Measurements from ENCODE around the gene KCTD11. TPM values are rescaled to one million over a fixed set of nuclear protein-coding genes. Genes with fewer than 3 reads are reported as not detected.

The KCTD11 gene
- polyA plus RNA-seq (2013, experiment 1 of 2) = 6.9 TPM
- polyA plus RNA-seq (2013, experiment 2 of 2) = 6.6 TPM

DNA sequence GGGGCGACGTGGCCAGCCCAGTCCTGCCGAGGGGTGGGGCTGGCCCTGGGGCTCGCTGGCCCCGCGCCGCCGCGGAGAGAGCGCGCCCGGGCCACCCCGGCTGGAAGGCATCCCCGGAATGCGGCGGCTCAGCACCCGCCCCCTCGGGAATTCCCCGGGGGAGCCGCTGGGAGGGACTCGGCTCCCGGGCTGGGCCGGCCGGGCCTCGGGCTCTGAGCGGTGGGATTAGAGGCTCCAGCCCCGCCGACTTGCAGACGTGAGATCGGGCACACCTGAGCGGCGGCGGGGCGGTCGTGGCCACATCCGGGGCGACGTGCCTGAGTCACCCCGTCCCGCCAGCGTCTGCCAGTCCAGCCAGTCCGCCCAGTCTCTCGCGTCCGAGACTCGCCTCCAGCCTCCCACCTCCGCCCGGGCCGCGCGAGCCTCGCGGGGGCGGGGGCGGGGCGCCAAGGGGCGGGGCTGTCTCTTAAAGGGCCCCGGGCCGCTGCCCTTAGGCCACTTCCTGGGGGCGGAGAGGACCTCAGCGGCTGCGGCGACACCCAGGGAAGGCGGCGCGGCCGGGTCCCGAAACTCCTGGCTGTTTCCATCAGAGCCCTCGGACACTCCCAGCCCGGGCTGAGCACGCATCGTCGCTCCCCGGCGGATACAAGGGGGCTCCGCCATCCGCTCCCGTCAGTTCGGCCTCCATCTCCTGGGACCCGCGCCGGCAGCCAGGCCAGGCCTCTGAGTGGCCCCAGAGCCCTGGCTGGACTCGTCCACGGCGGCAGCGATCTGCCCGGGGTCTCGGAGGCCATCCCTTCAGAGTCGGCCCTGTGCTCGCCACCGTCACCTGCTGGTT, at the start of gene KCTD11:
TSS of gene KCTD11 (plus strand) at position 498 of the 838 bp plus-strand sequence.
- WGBS, 2 donors (ENCODE audit: extremely low coverage in 2 of 2, insufficient read length in 2 of 2, insufficient replicate concordance in 1 of 2) = no CpG with 5 or more reads among the region's 91 CpGs
- Histone ChIP-seq H3K27me3 (ENCODE audit: control insufficient read depth in 3 of 3, insufficient read depth in 3 of 3, low read depth in 1 of 3, low read length in 3 of 3) (peaks cover 0 to 2% (median 0%) of the 10 kb centered on the region in 3 experiments), H2BK120ac (ENCODE audit: low read depth, low read length) (peak within 1 kb of the TSS; percentile 98), H3K9me3 (replicated peaks in 1 of 2; ENCODE audit: control insufficient read depth in 2 of 2, insufficient read depth in 1 of 2, low read depth in 1 of 2, low read length in 2 of 2) (no peaks in the 10 kb centered on the region), H3K23ac (ENCODE audit: low read depth, low read length, poor library complexity) (peak within 1 kb of the TSS; percentile 92), H3K4me3 (ENCODE audit: low read length in 2 of 2) (peak within 1 kb of the TSS; percentile 77 to 90), H4K8ac (ENCODE audit: low read depth, low read length) (peak within 1 kb of the TSS; percentile 57), H3K4me2 (ENCODE audit: insufficient read depth, low read length, poor library complexity, severe bottlenecking) (peak within 1 kb of the TSS; percentile 91), H2AFZ (ENCODE audit: low read length) (peak within 1 kb of the TSS; percentile 94), H3K9ac (ENCODE audit: low read depth, low read length, poor library complexity) (peak within 1 kb of the TSS; percentile 98), H2BK5ac (ENCODE audit: low read length) (peak within 1 kb of the TSS; percentile 98), H3K4me1 (ENCODE audit: control insufficient read depth in 2 of 2, insufficient read depth in 1 of 2, low read depth in 1 of 2, low read length in 2 of 2) (peaks cover 26 to 50% of the 10 kb centered on the region in 2 donors), H4K91ac (ENCODE audit: low read depth, low read length, poor library complexity) (peak within 1 kb of the TSS; percentile 100), H3K36me3 (replicated peaks in 1 of 2; ENCODE audit: control insufficient read depth in 2 of 2, insufficient read depth in 2 of 2, low read length in 2 of 2) (no peaks in the 10 kb centered on the region), H3K4ac (ENCODE audit: low read length) (peak within 1 kb of the TSS; percentile 99), H3K79me1 (ENCODE audit: low read depth, low read length) (peaks cover 11% of the 10 kb centered on the region), H2AK5ac (ENCODE audit: low read depth, low read length) (peak within 1 kb of the TSS; percentile 100), H3K14ac (ENCODE audit: low read length) (peak within 1 kb of the TSS; percentile 78), H2BK15ac (ENCODE audit: low read length) (peak within 1 kb of the TSS; percentile 97), H3K27ac (replicated peaks; ENCODE audit: low read length) (peak within 1 kb of the TSS; percentile 98), H3K18ac (ENCODE audit: low read length) (peak within 1 kb of the TSS; percentile 100), H2BK12ac (ENCODE audit: low read length) (peak within 1 kb of the TSS; percentile 98)
- peak; percentile 92 for DNase-seq (ENCODE audit: low spot score)

DNA sequence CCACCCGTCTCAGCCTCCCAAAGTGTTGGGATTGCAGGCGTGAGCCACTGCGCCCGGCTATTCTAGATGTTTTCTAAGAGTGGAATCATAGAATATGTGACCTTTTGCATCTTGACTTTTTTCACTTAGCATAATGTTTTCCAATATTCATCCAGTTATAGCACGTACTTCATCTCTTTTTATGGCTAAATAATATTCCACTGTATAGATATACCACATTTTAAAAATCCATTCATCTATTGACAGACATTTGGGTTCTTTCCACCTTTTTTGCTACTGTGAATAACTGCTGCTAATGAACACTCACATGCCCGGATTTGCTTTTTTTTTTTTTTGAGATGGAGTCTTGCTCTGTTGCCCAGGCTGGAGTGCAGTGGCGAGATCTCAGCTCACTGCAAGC, 47.8 kb upstream of the KCTD11 start:
- Histone ChIP-seq H3K18ac (ENCODE audit: low read length) (no peak overlapping the region), H3K4me3 (ENCODE audit: low read length in 2 of 2) (no peak overlapping the region), H3K27me3 (ENCODE audit: control insufficient read depth in 3 of 3, insufficient read depth in 3 of 3, low read depth in 1 of 3, low read length in 3 of 3) (peaks cover 0 to 3% (median 0%) of the 10 kb centered on the region in 3 experiments), H3K9me3 (replicated peaks in 1 of 2; ENCODE audit: control insufficient read depth in 2 of 2, insufficient read depth in 1 of 2, low read depth in 1 of 2, low read length in 2 of 2) (no peaks in the 10 kb centered on the region), H2AK5ac (ENCODE audit: low read depth, low read length) (no peak overlapping the region), H2BK120ac (ENCODE audit: low read depth, low read length) (no peak overlapping the region), H3K23ac (ENCODE audit: low read depth, low read length, poor library complexity) (no peak overlapping the region), H3K36me3 (replicated peaks in 1 of 2; ENCODE audit: control insufficient read depth in 2 of 2, insufficient read depth in 2 of 2, low read length in 2 of 2) (peaks cover 0 to under 1% of the 10 kb centered on the region in 2 donors), H3K14ac (ENCODE audit: low read length) (no peak overlapping the region), H2AFZ (ENCODE audit: low read length) (no peak overlapping the region), H2BK15ac (ENCODE audit: low read length) (no peak overlapping the region), H3K27ac (replicated peaks; ENCODE audit: low read length) (no peak overlapping the region), H3K9ac (ENCODE audit: low read depth, low read length, poor library complexity) (no peak overlapping the region), H3K79me1 (ENCODE audit: low read depth, low read length) (no peaks in the 10 kb centered on the region), H2BK12ac (ENCODE audit: low read length) (no peak overlapping the region), H4K91ac (ENCODE audit: low read depth, low read length, poor library complexity) (no peak overlapping the region), H2BK5ac (ENCODE audit: low read length) (no peak overlapping the region), H4K8ac (ENCODE audit: low read depth, low read length) (no peak overlapping the region), H3K4me1 (ENCODE audit: control insufficient read depth in 2 of 2, insufficient read depth in 1 of 2, low read depth in 1 of 2, low read length in 2 of 2) (peaks cover 2 to 3% of the 10 kb centered on the region in 2 donors), H3K4ac (ENCODE audit: low read length) (no peak overlapping the region), H3K4me2 (ENCODE audit: insufficient read depth, low read length, poor library complexity, severe bottlenecking) (no peak overlapping the region)
- WGBS, 2 donors (ENCODE audit: extremely low coverage in 2 of 2, insufficient read length in 2 of 2, insufficient replicate concordance in 1 of 2) = no CpG with 5 or more reads among the region's 7 CpGs
- no peak for DNase-seq (ENCODE audit: low spot score)

DNA sequence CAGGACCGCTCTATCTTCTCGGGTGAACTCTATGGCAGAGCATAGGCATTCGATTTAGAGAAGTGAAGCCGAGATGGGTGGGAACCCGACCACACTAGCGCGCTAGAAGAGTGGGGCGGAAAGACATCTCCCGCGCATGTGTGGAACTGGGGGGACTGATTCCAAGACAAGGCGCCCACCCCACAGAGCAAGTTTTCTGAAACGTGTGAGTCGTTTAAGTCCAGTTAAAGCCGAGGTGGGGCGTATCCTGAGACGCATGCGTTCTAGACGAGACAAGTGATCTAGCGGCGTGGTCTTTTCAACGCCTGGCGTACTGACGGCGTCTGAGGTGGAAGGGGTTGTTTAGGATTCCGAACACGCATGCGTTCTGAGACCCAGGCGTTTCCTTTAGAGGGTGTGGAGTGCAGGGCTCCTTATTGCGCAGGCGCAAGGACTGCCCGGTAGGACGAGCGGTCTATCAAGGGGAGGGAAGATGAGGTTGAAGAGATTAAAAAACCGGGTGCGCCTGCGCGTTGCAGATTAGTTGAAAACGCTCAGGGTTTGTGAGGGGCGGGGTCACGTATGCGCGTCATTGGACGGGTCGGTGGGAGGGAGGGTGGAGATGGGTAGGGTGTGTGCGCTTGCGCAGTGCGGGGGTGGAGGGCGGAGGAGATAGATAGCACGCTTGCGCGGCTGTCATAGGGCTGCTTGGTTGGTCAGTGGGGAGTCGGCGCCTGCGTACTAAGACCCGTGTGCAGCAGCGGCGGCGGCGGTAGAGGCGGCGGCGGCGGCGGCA, 44.9 kb upstream of the KCTD11 start, which contains the start of gene EIF5A:
TSS of gene EIF5A (plus strand) at position 718 of the 775 bp plus-strand sequence. CDS start 2,008 bp downstream, outside the sequence.
- Histone ChIP-seq H2BK12ac (ENCODE audit: low read length) (no peak within 1 kb of the TSS), H3K79me1 (ENCODE audit: low read depth, low read length) (peaks cover 1% of the 10 kb centered on the region), H3K18ac (ENCODE audit: low read length) (peak within 1 kb of the TSS; percentile 95), H2AFZ (ENCODE audit: low read length) (peak within 1 kb of the TSS; percentile 89), H3K9ac (ENCODE audit: low read depth, low read length, poor library complexity) (peak within 1 kb of the TSS; percentile 98), H2BK15ac (ENCODE audit: low read length) (no peak within 1 kb of the TSS), H3K23ac (ENCODE audit: low read depth, low read length, poor library complexity) (peak within 1 kb of the TSS; percentile 74), H3K4me3 (ENCODE audit: low read length in 2 of 2) (peak within 1 kb of the TSS; percentile 84 to 98), H3K14ac (ENCODE audit: low read length) (no peak within 1 kb of the TSS), H2AK5ac (ENCODE audit: low read depth, low read length) (peak within 1 kb of the TSS; percentile 61), H3K4me2 (ENCODE audit: insufficient read depth, low read length, poor library complexity, severe bottlenecking) (peak within 1 kb of the TSS; percentile 91), H3K4me1 (ENCODE audit: control insufficient read depth in 2 of 2, insufficient read depth in 1 of 2, low read depth in 1 of 2, low read length in 2 of 2) (peaks cover 2 to 5% of the 10 kb centered on the region in 2 donors), H3K27me3 (ENCODE audit: control insufficient read depth in 3 of 3, insufficient read depth in 3 of 3, low read depth in 1 of 3, low read length in 3 of 3) (no peaks in the 10 kb centered on the region), H3K4ac (ENCODE audit: low read length) (no peak within 1 kb of the TSS), H2BK120ac (ENCODE audit: low read depth, low read length) (peak within 1 kb of the TSS; percentile 21), H2BK5ac (ENCODE audit: low read length) (peak within 1 kb of the TSS; percentile 80), H3K9me3 (replicated peaks in 1 of 2; ENCODE audit: control insufficient read depth in 2 of 2, insufficient read depth in 1 of 2, low read depth in 1 of 2, low read length in 2 of 2) (no peaks in the 10 kb centered on the region), H4K8ac (ENCODE audit: low read depth, low read length) (no peak within 1 kb of the TSS), H4K91ac (ENCODE audit: low read depth, low read length, poor library complexity) (no peak within 1 kb of the TSS), H3K27ac (replicated peaks; ENCODE audit: low read length) (peak within 1 kb of the TSS; percentile 98), H3K36me3 (replicated peaks in 1 of 2; ENCODE audit: control insufficient read depth in 2 of 2, insufficient read depth in 2 of 2, low read length in 2 of 2) (peaks cover 24 to 28% of the 10 kb centered on the region in 2 donors)
- DNase-seq (ENCODE audit: low spot score) = peak; percentile 100
- WGBS, 2 donors (ENCODE audit: extremely low coverage in 2 of 2, insufficient read length in 2 of 2, insufficient replicate concordance in 1 of 2) = no CpG with 5 or more reads among the region's 64 CpGs
